ENCODE data around the gene GALK1. TPM values are rescaled to one million over a fixed set of nuclear protein-coding genes. Genes with fewer than 3 reads are reported as not detected.

The GALK1 gene
- total and polyA plus RNA-seq, 2 of the 13 experiments (the other 11 are each of a cell fraction or from before 2014, with no cell fraction given) = 59.9 to 93.6 TPM

DNA sequence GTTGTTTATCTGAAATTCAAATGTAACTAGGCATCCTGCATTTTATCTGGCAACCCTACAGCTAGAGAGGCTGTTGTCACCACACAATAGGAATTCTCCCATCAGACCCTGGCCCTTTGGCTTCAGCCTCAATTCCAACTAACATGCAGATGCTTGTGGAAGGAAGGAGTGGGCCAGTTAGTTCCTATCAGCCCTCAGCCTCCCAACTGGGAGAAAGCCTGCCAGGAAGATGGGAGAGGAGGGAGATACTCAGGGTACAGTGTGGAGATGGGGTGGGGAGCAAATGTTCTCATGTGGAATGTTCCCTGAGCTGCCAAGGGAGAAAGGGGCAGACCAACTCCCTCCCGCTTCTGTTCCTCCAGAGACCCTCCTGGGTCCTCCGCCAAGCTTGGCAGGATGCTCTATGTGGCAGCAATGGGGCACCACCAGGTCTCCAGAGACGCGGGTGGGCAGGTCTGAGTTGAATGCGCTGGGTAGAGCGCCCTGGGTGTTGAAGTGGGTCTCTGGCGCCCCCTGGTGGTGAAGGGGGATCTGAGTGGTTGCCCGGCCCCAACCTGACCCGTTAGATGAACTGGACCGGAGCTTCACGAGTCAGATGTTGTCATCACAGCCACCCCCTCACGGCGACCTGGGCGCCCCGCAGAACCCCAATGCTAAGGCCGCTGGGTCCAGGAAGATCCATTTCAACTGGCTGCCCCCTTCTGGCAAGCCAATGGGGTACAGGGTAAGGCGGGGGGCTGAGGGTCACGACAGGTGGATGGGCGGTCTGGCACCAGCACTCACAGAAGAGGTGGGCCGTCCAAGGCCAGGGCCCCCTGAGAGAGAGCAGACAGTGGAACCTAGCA lies 15.2 kb downstream of the GALK1 start (continued):
- TF ChIP-seq, protein P1, sequence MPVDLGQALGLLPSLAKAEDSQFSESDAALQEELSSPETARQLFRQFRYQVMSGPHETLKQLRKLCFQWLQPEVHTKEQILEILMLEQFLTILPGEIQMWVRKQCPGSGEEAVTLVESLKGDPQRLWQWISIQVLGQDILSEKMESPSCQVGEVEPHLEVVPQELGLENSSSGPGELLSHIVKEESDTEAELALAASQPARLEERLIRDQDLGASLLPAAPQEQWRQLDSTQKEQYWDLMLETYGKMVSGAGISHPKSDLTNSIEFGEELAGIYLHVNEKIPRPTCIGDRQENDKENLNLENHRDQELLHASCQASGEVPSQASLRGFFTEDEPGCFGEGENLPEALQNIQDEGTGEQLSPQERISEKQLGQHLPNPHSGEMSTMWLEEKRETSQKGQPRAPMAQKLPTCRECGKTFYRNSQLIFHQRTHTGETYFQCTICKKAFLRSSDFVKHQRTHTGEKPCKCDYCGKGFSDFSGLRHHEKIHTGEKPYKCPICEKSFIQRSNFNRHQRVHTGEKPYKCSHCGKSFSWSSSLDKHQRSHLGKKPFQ (CRISPR knock-in tag; IDR thresholded peaks at IDR 0.05; ENCODE audit: insufficient replicate concordance) = no peak
- TF ChIP-seq ZNF274 (CRISPR knock-in tag; IDR thresholded peaks at IDR 0.05) (no peak), SOX13 (IDR thresholded peaks at IDR 0.05) (no peak), SOX13 (CRISPR knock-in tag; conservative IDR thresholded peaks at IDR 0.05 in 1 of 2, IDR thresholded peaks at IDR 0.05 in 1 of 2) (no peak), EHMT2 (IDR thresholded peaks at IDR 0.05; ENCODE audit: borderline replicate concordance, low read depth, low read length) (no peak)

DNA sequence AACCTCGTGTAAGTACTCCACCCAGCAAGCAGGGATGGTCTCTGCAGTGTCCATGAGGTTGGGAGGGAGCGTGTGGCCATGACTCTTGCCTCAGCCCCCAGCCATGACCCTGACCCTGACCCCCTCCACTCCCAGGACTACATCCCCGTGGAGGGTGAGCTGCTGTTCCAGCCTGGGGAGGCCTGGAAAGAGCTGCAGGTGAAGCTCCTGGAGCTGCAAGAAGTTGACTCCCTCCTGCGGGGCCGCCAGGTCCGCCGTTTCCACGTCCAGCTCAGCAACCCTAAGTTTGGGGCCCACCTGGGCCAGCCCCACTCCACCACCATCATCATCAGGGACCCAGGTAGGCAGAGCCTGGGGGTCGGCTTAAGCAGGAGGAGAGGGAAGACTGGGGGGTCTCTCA lies 16.3 kb downstream of the GALK1 start:
- Histone ChIP-seq H3K79me2 (ENCODE audit: insufficient read depth, low read length) (no peaks in the 10 kb centered on the region), H4K20me1 (ENCODE audit: insufficient read depth, low read length) (no peaks in the 10 kb centered on the region), H3K4me1 (ENCODE audit: insufficient read depth, low read length) (peaks cover 36% of the 10 kb centered on the region), H3K4me3 (replicated peaks in 1 of 3; ENCODE audit: insufficient read depth in 1 of 3, low read depth in 2 of 3, low read length in 3 of 3) (no peak overlapping the region), H3K4me2 (ENCODE audit: low read depth, low read length) (no peak overlapping the region), H3K9ac (ENCODE audit: insufficient read depth, low read depth, low read length) (no peak overlapping the region), H3K27ac (ENCODE audit: extremely low read length, insufficient read depth, low read length) (no peak overlapping the region), H3K27me3 (ENCODE audit: control insufficient read depth in 1 of 2, insufficient read depth in 2 of 2, low read length in 2 of 2) (no peaks in the 10 kb centered on the region), H2AFZ (ENCODE audit: low read length) (no peak overlapping the region), H3K36me3 (replicated peaks in 1 of 2; ENCODE audit: control insufficient read depth in 1 of 2, insufficient read depth in 2 of 2, low read length in 2 of 2) (no peaks in the 10 kb centered on the region), H3K9me3 (ENCODE audit: low read length) (no peaks in the 10 kb centered on the region)
- WGBS (ENCODE audit: low lambda C conversion rate) = 26% methylated on average over 4 of the region's 9 CpGs
- ChIA-PET CTCF (ENCODE audit: low intra/inter-chr PET ratio, low total read pairs) (interaction anchor here (1.7 to 6.3 kb wide), 3 partner anchors 74 to 148 kb away, joined by 6 to 102 read pairs (median 43); partner anchors contain the start of gene SMIM5), POLR2A (interaction anchor here (1.2 to 2.4 kb wide), 5 partner anchors 11 to 138 kb away, joined by 3 to 20 read pairs (median 8); partner anchors contain the start of gene SMIM5)
- no peak for ATAC-seq
- no TSS peak for BruUV-seq (replicated peaks)
- DNase-seq (ENCODE audit: low spot score) = no peak
- TF ChIP-seq RARA (CRISPR knock-in tag; IDR thresholded peaks at IDR 0.05) = peak; percentile 28; the same call in 1 of the 2 replicates
- TF ChIP-seq ZNF20 (CRISPR knock-in tag; IDR thresholded peaks at IDR 0.05) = no peak
- in situ Hi-C loops (cut with HindIII; ENCODE audit: extremely low pct_ligation_motif_present, low pct_unique_long_range_greater_than_20kb) (no loop called here), intact Hi-C loops (cut with micrococcal nuclease; ENCODE audit: unreplicated experiment) (loop anchor here (1.0 kb wide), 1 partner anchor 115 kb away; the partner anchor contains the start of gene SMIM5)
- FAIRE-seq = no peak

Measured in HepG2 (cell line).